Glutamatergic neuron (in vitro differentiated cells): ENCODE data around the gene FBLN2. TPM values are rescaled to one million over a fixed set of nuclear protein-coding genes. Genes with fewer than 3 reads are reported as not detected.

Source experiments
- DNase-seq: peaks from one replicate; pipeline ENCODE4 v3.0.0; 2022
- H3K27ac Mint-ChIP-seq: one replicate; pipeline ENCODE4 v1.8.0; 2020; ENCODE audit warnings: mild to moderate bottlenecking, mixed read lengths, inconsistent platforms; ENCODE audit not compliant: unreplicated experiment
- H3K27me3 Mint-ChIP-seq: one replicate; pipeline ENCODE4 v1.8.0; 2020; ENCODE audit warnings: mild to moderate bottlenecking, moderate library complexity, mixed read lengths, inconsistent platforms; ENCODE audit not compliant: unreplicated experiment
- H3K36me3 Mint-ChIP-seq: one replicate; pipeline ENCODE4 v1.8.0; 2020; ENCODE audit warnings: mild to moderate bottlenecking, mixed read lengths, inconsistent platforms; ENCODE audit not compliant: unreplicated experiment
- H3K4me1 Mint-ChIP-seq: one replicate; pipeline ENCODE4 v1.8.0; 2020; ENCODE audit warnings: mild to moderate bottlenecking, low read depth, mixed read lengths, inconsistent platforms; ENCODE audit not compliant: unreplicated experiment
- H3K4me3 Mint-ChIP-seq: one replicate; pipeline ENCODE4 v1.8.0; 2020; ENCODE audit warnings: mild to moderate bottlenecking, mixed read lengths, inconsistent platforms; ENCODE audit not compliant: unreplicated experiment
- H3K9me3 Mint-ChIP-seq: one replicate; pipeline ENCODE4 v1.8.0; 2020; ENCODE audit warnings: mild to moderate bottlenecking, moderate library complexity, mixed read lengths, inconsistent platforms; ENCODE audit not compliant: unreplicated experiment
- CTCF ChIP-seq: fragments of 200-600 bp; sonication (generic); IDR thresholded peaks from one replicate; pipeline ENCODE4 v1.5.0; 2021; ENCODE audit not compliant: partially characterized antibody, unreplicated experiment
- total RNA-seq: library from RNA; stranded (reverse); fragmentation: NEBNext Ultra II Directional; extraction: Animal tissue kit (Norgen Biotek cat#: 25700); gene quantifications from one replicate; pipeline ENCODE4 v1.2.1, GENCODE V29; 2021; ENCODE audit not compliant: unreplicated experiment

The FBLN2 gene
- total RNA-seq, 1 donor from 2014 or later, result 2.1 TPM

- DNase-seq, result no peak
- Mint-ChIP-seq H3K27ac (no peak overlapping the region), H3K4me1 (no peaks in the 10 kb centered on the region), H3K36me3 (no peaks in the 10 kb centered on the region), H3K9me3 (no peaks in the 10 kb centered on the region), H3K27me3 (peaks cover 3% of the 10 kb centered on the region), H3K4me3 (no peak overlapping the region)
- no peak for TF ChIP-seq CTCF
Observed at GRCh38 chr3:13583251-13584180, 34.6 kb downstream of the FBLN2 start.

- Mint-ChIP-seq H3K4me1 (no peaks in the 10 kb centered on the region), H3K36me3 (no peaks in the 10 kb centered on the region), H3K4me3 (no peak overlapping the region), H3K27me3 (peaks cover 3% of the 10 kb centered on the region), H3K9me3 (no peaks in the 10 kb centered on the region), H3K27ac (no peak overlapping the region)
- no peak for TF ChIP-seq CTCF
- no peak for DNase-seq
Observed at GRCh38 chr3:13584427-13584891, 35.5 kb downstream of the FBLN2 start.

- TF ChIP-seq CTCF, result no peak
- H3K27me3 Mint-ChIP-seq, result peaks cover 3% of the 10 kb centered on the region
- H3K4me1 Mint-ChIP-seq, result no peaks in the 10 kb centered on the region
- H3K4me3 Mint-ChIP-seq, result no peak overlapping the region
- H3K36me3 Mint-ChIP-seq, result no peaks in the 10 kb centered on the region
- no peaks in the 10 kb centered on the region for H3K9me3 Mint-ChIP-seq
- no peak overlapping the region for H3K27ac Mint-ChIP-seq
- no peak for DNase-seq
Observed at GRCh38 chr3:13584901-13585300, 36.0 kb downstream of the FBLN2 start.

- Mint-ChIP-seq H3K27me3 (peaks cover 1% of the 10 kb centered on the region), H3K4me1 (no peaks in the 10 kb centered on the region), H3K36me3 (no peaks in the 10 kb centered on the region), H3K9me3 (no peaks in the 10 kb centered on the region), H3K4me3 (no peak overlapping the region), H3K27ac (no peak overlapping the region)
- no peak for DNase-seq
- TF ChIP-seq CTCF, result no peak
Observed at GRCh38 chr3:13587442-13587841, 38.5 kb downstream of the FBLN2 start.

GRCh38 chr3:13588221-13588701, 39.3 kb downstream of the FBLN2 start:
- Mint-ChIP-seq H3K4me3 (no peak overlapping the region), H3K27ac (no peak overlapping the region), H3K27me3 (peaks cover 1% of the 10 kb centered on the region), H3K4me1 (no peaks in the 10 kb centered on the region), H3K9me3 (no peaks in the 10 kb centered on the region), H3K36me3 (no peaks in the 10 kb centered on the region)
- DNase-seq, result no peak
- no peak for TF ChIP-seq CTCF
